K562 (cell line): Measurements from ENCODE around the gene DGCR6L. TPM values are rescaled to one million over a fixed set of nuclear protein-coding genes. Genes with fewer than 3 reads are reported as not detected.

Source experiments
- ATAC-seq: fragments of 200-7000 bp; cut with Tn5 transposase; 3 replicates; pipeline ENCODE4 v1.9.1; 2020; ENCODE audit warnings: moderate library complexity
- BruUV-seq: library from RNA; stranded (reverse); fragments of 400-500 nt; replicated peaks from 2 replicates; lab custom pipeline; 2021; lab: Mats Ljungman, UMichigan
- CTCF ChIA-PET: fragments of 300-600 bp; formaldehyde crosslinking; extraction: SDS; loops from one replicate; lab custom pipeline; 2021; ENCODE audit warnings: low intra/inter-chr PET ratio; lab: Yijun Ruan, JAX
- POLR2A ChIA-PET: fragments of 300-600, 350-650 bp; sonication (Branson Sonifier 250); formaldehyde crosslinking; extraction: SDS; loops from one replicate; lab custom pipeline; 2021; ENCODE audit warnings: antibody characterized with exemption, inconsistent platforms; lab: Yijun Ruan, JAX
- DNase-seq, 4 experiments: peaks; one replicate each; pipeline versions ENCODE4 v3.0.0 to v3.0.0-alpha.2; 2011 to 2018; ENCODE audit warnings: low spot score in 3 of 4, mixed read lengths in 3 of 4; ENCODE audit errors: extremely low read depth in 1 of 4
- FAIRE-seq: peaks from 2 replicates; lab custom pipeline; 2011; peaks lifted over from hg19 to GRCh38; lab: Jason Lieb, UNC
- H2AFZ ChIP-seq: 2 replicates; pipeline ENCODE4 v1.6.0; 2011; ENCODE audit warnings: low read depth, low read length, control low read depth, inconsistent platforms
- H3K27ac ChIP-seq: fragments of 200-600 bp; 3 replicates; pipeline ENCODE4 v1.8.0; 2011; ENCODE audit warnings: low read depth, mild to moderate bottlenecking, control low read depth, inconsistent platforms, low read length, moderate library complexity, mixed read lengths; ENCODE audit errors: extremely low read depth
- H3K27me3 ChIP-seq, 2 experiments: fragments of 300-600 bp in 1 of 2; 2 replicates in 1 of 2; 3 replicates in 1 of 2; pipeline versions ENCODE4 v1.6.0 to v1.8.0; 2011; ENCODE audit warnings: inconsistent platforms in 2 of 2, low read length in 2 of 2, mild to moderate bottlenecking in 1 of 2, mixed read lengths in 1 of 2, moderate library complexity in 1 of 2; ENCODE audit not compliant: control insufficient read depth in 2 of 2, insufficient read depth in 2 of 2
- H3K36me3 ChIP-seq: fragments of 300-600 bp; 3 replicates; pipeline ENCODE4 v1.8.0; 2011; ENCODE audit warnings: mild to moderate bottlenecking, low read length, inconsistent platforms; ENCODE audit not compliant: control insufficient read depth, insufficient read depth
- H3K4me1 ChIP-seq, 2 experiments: fragments of 200-600 bp in 1 of 2; replicated peaks in 1 of 2; 2 replicates in 1 of 2; 3 replicates in 1 of 2; pipeline versions ENCODE4 v1.5.1 to v1.8.0; 2011; ENCODE audit warnings: inconsistent platforms in 2 of 2, low read length in 2 of 2, mild to moderate bottlenecking in 1 of 2, mixed read lengths in 1 of 2, moderate library complexity in 1 of 2; ENCODE audit not compliant: control insufficient read depth in 2 of 2, insufficient read depth in 2 of 2
- H3K4me2 ChIP-seq: 2 replicates; pipeline ENCODE4 v1.6.1; 2011; ENCODE audit warnings: low read length, control low read depth, inconsistent platforms, mixed read lengths; ENCODE audit not compliant: insufficient read depth
- H3K4me3 ChIP-seq: fragments of 200-600 bp; sonication (generic), shearing (Covaris generic); 2 replicates; pipeline ENCODE4 v1.5.1; 2016; ENCODE audit warnings: control low read depth, inconsistent platforms
- H3K79me2 ChIP-seq: fragments of 200-600 bp; 3 replicates; pipeline ENCODE4 v1.8.0; 2011; ENCODE audit warnings: low read length, inconsistent platforms; ENCODE audit not compliant: control insufficient read depth, insufficient read depth
- H3K9ac ChIP-seq, 2 experiments: 2 replicates each; pipeline versions ENCODE4 v1.6.0 to v1.6.1; 2011; ENCODE audit warnings: low read depth in 2 of 2, low read length in 2 of 2, control low read depth in 1 of 2, inconsistent platforms in 1 of 2, mild to moderate bottlenecking in 1 of 2, mixed read lengths in 1 of 2; ENCODE audit not compliant: insufficient read depth in 1 of 2
- H3K9me1 ChIP-seq: one replicate; pipeline ENCODE4 v1.6.0; 2011; ENCODE audit warnings: inconsistent platforms, mild to moderate bottlenecking, low read length, moderate library complexity; ENCODE audit not compliant: control insufficient read depth, insufficient read depth
- H3K9me3 ChIP-seq: replicated peaks from 2 replicates; pipeline ENCODE4 v1.5.1; 2011; ENCODE audit warnings: low read depth, low read length, inconsistent platforms; ENCODE audit not compliant: control insufficient read depth, insufficient read depth
- H4K20me1 ChIP-seq: replicated peaks from 2 replicates; pipeline ENCODE4 v1.6.1; 2011; ENCODE audit warnings: low read length, inconsistent platforms, mixed read lengths; ENCODE audit not compliant: control insufficient read depth, insufficient read depth
- BRD4 ChIP-seq: fragments of 200-600 bp; sonication (generic); IDR thresholded peaks from 2 replicates; pipeline ENCODE4 v1.6.1; 2017; ENCODE audit warnings: inconsistent platforms
- CCAR2 ChIP-seq: fragments of 200-400 bp; formaldehyde crosslinking; IDR thresholded peaks from 2 replicates; pipeline ENCODE4 v1.6.1; 2017; ENCODE audit warnings: mild to moderate bottlenecking, low read depth, low read length
- PBX2 ChIP-seq, 2 experiments: IDR thresholded peaks in 1 of 2; conservative IDR thresholded peaks in 1 of 2; 2 replicates each; pipeline ENCODE4 v1.6.1; 2016; ENCODE audit warnings: low read depth in 2 of 2, mild to moderate bottlenecking in 1 of 2, missing compliant biosample characterization in 1 of 2, missing genetic modification characterization in 1 of 2, moderate library complexity in 1 of 2
- TFAP4 ChIP-seq: sonication (generic); formaldehyde crosslinking; IDR thresholded peaks from 2 replicates; pipeline ENCODE4 v1.8.0; 2022; ENCODE audit warnings: missing genetic modification reagents, mild to moderate bottlenecking, moderate library complexity, borderline replicate concordance
- TRIM25 ChIP-seq: fragments of 450-650 bp; IDR thresholded peaks from 2 replicates; pipeline ENCODE4 v1.7.0; 2016; ENCODE audit warnings: borderline replicate concordance
- ZBTB7A ChIP-seq: IDR thresholded peaks from 2 replicates; pipeline ENCODE4 v1.6.1; 2011; ENCODE audit warnings: low read depth, mild to moderate bottlenecking, low read length, moderate library complexity, borderline replicate concordance; ENCODE audit not compliant: control insufficient read depth
- WGBS: fragments of 100-300 bp; shearing (Covaris generic); methylation state at CpG from one replicate; pipeline ENCODE4 v1.1.6; 2016; ENCODE audit warnings: low coverage, mixed read lengths; ENCODE audit not compliant: insufficient coverage; ENCODE audit errors: missing lambda C conversion rate; 5-methylcytosine and 5-hydroxymethylcytosine counted together
- in situ Hi-C: fragments of 300-500 bp; cut with MboI; formaldehyde crosslinking; loops from 4 replicates; pipeline ENCODE4 v1.15.0; 2018; ENCODE audit warnings: inconsistent platforms, mixed read lengths
- intact Hi-C: fragments of 100-400 bp; cut with micrococcal nuclease; formaldehyde crosslinking; loops from 2 replicates; pipeline ENCODE4 v1.14.2; 2022
- polyA plus RNA-seq, 8 experiments: library from polyadenylated mRNA; depleted of rRNA in 4 of 8; stranded (reverse) in 5 of 8; unstranded in 3 of 8; fragments of >200 nt; fragmentation: Nextera tagmentation in 2 of 8; fragmentation: Illumina TruSeq in 1 of 8; extraction: Ambion mirVana in 2 of 8; extraction: Trizol in 1 of 8; gene quantifications; 2 replicates each; pipeline versions ENCODE4 v1.2.1 to v1.2.3, GENCODE V29; 2011 to 2014; ENCODE audit warnings: inconsistent platforms in 1 of 8, missing spikeins in 1 of 8
- total RNA-seq, 7 experiments: library from RNA; depleted of rRNA in 6 of 7; stranded (reverse); fragments of >200 nt in 6 of 7; fragmentation: Illumina TruSeq in 2 of 7; extraction: Trizol in 2 of 7; gene quantifications; 2 replicates each; pipeline versions ENCODE4 v1.2.1 to v1.2.3, GENCODE V29; 2011 to 2021; ENCODE audit warnings: low replicate concordance in 1 of 7
- TF ChIP-seq, protein P1 (sequence below), 2 experiments: IDR thresholded peaks; 2 replicates each; pipeline ENCODE4 v1.6.1; 2012; ENCODE audit warnings: improper control_type of control experiment in 2 of 2, low read depth in 2 of 2, low read length in 2 of 2, borderline replicate concordance in 1 of 2
- TF ChIP-seq, protein P2 (sequence below): fragments of 450-650 bp; IDR thresholded peaks from 2 replicates; pipeline ENCODE4 v1.6.1; 2016

DGCR6L gene
- total and polyA plus RNA-seq, 9 of the 15 experiments (the other 6 are each of a cell fraction or from before 2014, with no cell fraction given) = 3.6 to 151 (median 51.0) TPM

DNA sequence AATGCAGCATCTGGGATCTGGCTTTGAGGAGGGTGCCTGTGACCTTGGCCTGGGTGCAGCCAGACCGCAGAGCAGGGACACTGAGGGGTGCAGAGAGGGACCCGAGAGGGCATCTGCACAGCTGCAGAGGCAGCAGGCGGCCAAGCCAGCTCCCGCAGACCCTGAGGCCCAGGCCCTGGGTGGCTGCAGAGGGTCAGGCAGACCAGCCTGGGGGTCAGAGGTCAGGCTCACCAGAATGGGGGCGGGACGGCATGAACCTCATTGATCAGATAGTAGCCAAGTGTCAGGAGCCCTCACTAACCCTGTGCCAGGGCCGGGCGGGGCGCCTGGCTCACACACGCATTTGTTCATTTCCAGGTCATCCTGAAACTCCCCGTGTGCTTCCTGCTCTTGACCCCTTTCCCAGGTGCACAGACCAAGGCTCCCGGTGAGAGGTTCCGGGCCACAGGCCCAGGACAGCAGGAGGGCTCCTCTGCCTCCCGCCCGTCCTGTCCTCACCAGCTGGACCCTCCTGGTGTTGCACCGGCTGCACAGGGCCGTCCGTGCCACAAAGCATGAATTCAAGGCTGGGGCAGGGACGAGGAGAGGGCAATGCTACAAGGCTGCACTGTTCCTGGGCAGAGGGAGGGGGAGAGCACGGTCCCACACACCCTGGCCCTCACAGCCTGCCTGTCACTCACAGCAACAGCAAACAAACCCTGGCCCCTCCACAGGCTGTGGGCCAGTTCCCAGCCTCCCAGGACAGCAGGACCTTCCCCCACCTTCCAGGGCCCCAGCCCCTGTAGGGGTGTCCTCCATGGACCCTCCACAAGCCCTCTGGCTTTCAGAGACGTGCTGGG, 55.0 kb downstream of the DGCR6L start:
- Histone ChIP-seq H3K9me3 (no peaks in the 10 kb centered on the region), H3K4me2 (no peak overlapping the region), H3K4me3 (no peak overlapping the region), H3K79me2 (no peaks in the 10 kb centered on the region), H2AFZ (no peak overlapping the region), H3K9me1 (peaks cover 4% of the 10 kb centered on the region), H4K20me1 (peaks cover 62% of the 10 kb centered on the region), H3K4me1 (peaks cover 4 to 65% of the 10 kb centered on the region in 2 experiments; a peak in 4 of 5 replicates), H3K36me3 (no peaks in the 10 kb centered on the region), H3K9ac (peak overlapping the region in 1 of 2 experiments; percentile 11; a peak in 1 of 4 replicates), H3K27ac (no peak overlapping the region), H3K27me3 (peaks cover 7 to 63% of the 10 kb centered on the region in 2 experiments; a peak in 4 of 5 replicates)
- ChIA-PET CTCF (no interaction called here), POLR2A (interaction anchor here (1.0 to 1.1 kb wide), 2 partner anchors 9 to 12 kb away, joined by 3 read pairs; no protein-coding TSS in a partner anchor)
- intact Hi-C loops = loop anchor here (5.0 kb wide), 1 partner anchor 88 kb away; no protein-coding TSS in a partner anchor
- FAIRE-seq (no peak), ATAC-seq (no peak), DNase-seq (peak in 1 of 4 experiments; percentile 32)
- no TSS peak for BruUV-seq
- 12% methylated on average over 21 of the region's 21 CpGs for WGBS
- in situ Hi-C loops = no loop called here
- TF ChIP-seq TFAP4 (0 out of 2 replicates have a peak, but pooled peaks have one; percentile 10), CCAR2 (no peak), ZBTB7A (peak; percentile 50), TRIM25 (no peak), PBX2 (CRISPR knock-in tag; IDR thresholded peaks at IDR 0.05; ENCODE audit: low read depth) (peak; percentile 42; the same call in 1 of the 2 replicates), PBX2 (tag; conservative IDR thresholded peaks at IDR 0.05; ENCODE audit: low read depth) (no peak), BRD4 (no peak)
- TF ChIP-seq, protein P1, sequence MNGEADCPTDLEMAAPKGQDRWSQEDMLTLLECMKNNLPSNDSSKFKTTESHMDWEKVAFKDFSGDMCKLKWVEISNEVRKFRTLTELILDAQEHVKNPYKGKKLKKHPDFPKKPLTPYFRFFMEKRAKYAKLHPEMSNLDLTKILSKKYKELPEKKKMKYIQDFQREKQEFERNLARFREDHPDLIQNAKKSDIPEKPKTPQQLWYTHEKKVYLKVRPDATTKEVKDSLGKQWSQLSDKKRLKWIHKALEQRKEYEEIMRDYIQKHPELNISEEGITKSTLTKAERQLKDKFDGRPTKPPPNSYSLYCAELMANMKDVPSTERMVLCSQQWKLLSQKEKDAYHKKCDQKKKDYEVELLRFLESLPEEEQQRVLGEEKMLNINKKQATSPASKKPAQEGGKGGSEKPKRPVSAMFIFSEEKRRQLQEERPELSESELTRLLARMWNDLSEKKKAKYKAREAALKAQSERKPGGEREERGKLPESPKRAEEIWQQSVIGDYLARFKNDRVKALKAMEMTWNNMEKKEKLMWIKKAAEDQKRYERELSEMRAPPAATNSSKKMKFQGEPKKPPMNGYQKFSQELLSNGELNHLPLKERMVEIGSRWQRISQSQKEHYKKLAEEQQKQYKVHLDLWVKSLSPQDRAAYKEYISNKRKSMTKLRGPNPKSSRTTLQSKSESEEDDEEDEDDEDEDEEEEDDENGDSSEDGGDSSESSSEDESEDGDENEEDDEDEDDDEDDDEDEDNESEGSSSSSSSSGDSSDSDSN (IDR thresholded peaks at IDR 0.05; ENCODE audit: borderline replicate concordance in 1 of 2, low read depth in 2 of 2, low read length in 2 of 2) = 0 out of 4 replicates have a peak, but pooled peaks of 1 of the 2 experiments have one; percentile 23
- TF ChIP-seq, protein P2, sequence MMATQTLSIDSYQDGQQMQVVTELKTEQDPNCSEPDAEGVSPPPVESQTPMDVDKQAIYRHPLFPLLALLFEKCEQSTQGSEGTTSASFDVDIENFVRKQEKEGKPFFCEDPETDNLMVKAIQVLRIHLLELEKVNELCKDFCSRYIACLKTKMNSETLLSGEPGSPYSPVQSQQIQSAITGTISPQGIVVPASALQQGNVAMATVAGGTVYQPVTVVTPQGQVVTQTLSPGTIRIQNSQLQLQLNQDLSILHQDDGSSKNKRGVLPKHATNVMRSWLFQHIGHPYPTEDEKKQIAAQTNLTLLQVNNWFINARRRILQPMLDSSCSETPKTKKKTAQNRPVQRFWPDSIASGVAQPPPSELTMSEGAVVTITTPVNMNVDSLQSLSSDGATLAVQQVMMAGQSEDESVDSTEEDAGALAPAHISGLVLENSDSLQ = peak; percentile 90
